Measurements from ENCODE around the gene CYP27B1.

CYP27B1 gene

GRCh38 chr12:57765003-57765697 is 1.7 kb downstream of the CYP27B1 start:
- peak; percentile 40 for DNase-seq (ENCODE audit: low spot score)

GRCh38 chr12:57764662-57765002 is 2.2 kb downstream of the CYP27B1 start:
- no peak for DNase-seq (ENCODE audit: low spot score)

GRCh38 chr12:57763881-57764661 is 2.8 kb downstream of the CYP27B1 start:
- no peak for DNase-seq (ENCODE audit: low spot score)

- no peak for DNase-seq (ENCODE audit: low spot score)
Observed at GRCh38 chr12:57762463-57762862, 4.4 kb downstream of the CYP27B1 start.

GRCh38 chr12:57761391-57761998 is 5.4 kb downstream of the CYP27B1 start:
- DNase-seq (ENCODE audit: low spot score) = no peak

- no peak for DNase-seq (ENCODE audit: low spot score)
Observed at GRCh38 chr12:57760347-57760982, 6.4 kb downstream of the CYP27B1 start.

- DNase-seq (ENCODE audit: low spot score) = peak; percentile 57
Observed at GRCh38 chr12:57759360-57759980, 7.4 kb downstream of the CYP27B1 start.

- no peak for DNase-seq (ENCODE audit: low spot score)
Observed at GRCh38 chr12:57758552-57759359, 8.1 kb downstream of the CYP27B1 start.

- no peak for DNase-seq (ENCODE audit: low spot score)
Observed at GRCh38 chr12:57757771-57758170, 9.1 kb downstream of the CYP27B1 start.

GRCh38 chr12:57756406-57757341 is 10.2 kb downstream of the CYP27B1 start:
- DNase-seq (ENCODE audit: low spot score) = peak; percentile 73

- DNase-seq (ENCODE audit: low spot score) = no peak
Observed at GRCh38 chr12:57755454-57756372, 11.2 kb downstream of the CYP27B1 start.

- no peak for DNase-seq (ENCODE audit: low spot score)
Observed at GRCh38 chr12:57755194-57755453, 11.8 kb downstream of the CYP27B1 start.

GRCh38 chr12:57754411-57755193 is 12.3 kb downstream of the CYP27B1 start, which contains the start of gene MARCHF9:
Gene MARCHF9, plus strand, starts transcription at chr12:57755103. Its CDS starts 426 bp downstream, at chr12:57755529.
- peak; percentile 89 for DNase-seq (ENCODE audit: low spot score)

- DNase-seq (ENCODE audit: low spot score) = no peak
Observed at GRCh38 chr12:57753756-57754337, 13.0 kb downstream of the CYP27B1 start.

- no peak for DNase-seq (ENCODE audit: low spot score)
Observed at GRCh38 chr12:57752668-57753000, 14.2 kb downstream of the CYP27B1 start.

- DNase-seq (ENCODE audit: low spot score) = peak; percentile 99
Observed at GRCh38 chr12:57751788-57752667, 14.8 kb downstream of the CYP27B1 start, which contains the start of gene CDK4. Gene CDK4, minus strand, starts transcription at chr12:57752310. Its CDS starts 593 bp downstream, at chr12:57751717.

GRCh38 chr12:57751432-57751787 is 15.5 kb downstream of the CYP27B1 start:
- no peak for DNase-seq (ENCODE audit: low spot score)

Measured in CD4-positive, alpha-beta T cell treated with Interleukin-15 for 4 hours (primary cell).